Measurements from ENCODE around the gene TXNRD2. TPM values are rescaled to one million over a fixed set of nuclear protein-coding genes. Genes with fewer than 3 reads are reported as not detected.

Gene TXNRD2
- total RNA-seq, 1 experiment from 2014 or later, result 17.2 TPM

DNA sequence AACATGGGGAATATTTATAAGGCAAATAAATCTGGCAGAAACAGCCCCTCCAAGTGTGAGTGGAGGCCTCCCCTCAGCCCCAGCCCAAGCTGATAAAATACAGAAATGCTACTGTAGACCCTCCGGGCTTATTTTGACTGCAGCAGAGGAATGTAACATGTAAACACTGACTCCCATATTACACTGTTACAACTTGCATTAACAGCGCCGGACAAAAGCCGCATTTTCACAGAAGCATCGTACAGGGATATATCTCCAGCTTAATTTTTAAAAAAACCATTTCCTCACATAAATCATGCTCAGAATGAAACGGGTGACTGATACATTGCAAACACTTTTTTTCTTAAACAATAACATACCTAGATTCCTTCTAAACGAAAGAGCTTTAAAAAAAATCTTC, 36.7 kb downstream of the TXNRD2 start:
- no peaks in the 10 kb centered on the region for H3K36me3 ChIP-seq
- H3K27me3 ChIP-seq, result no peaks in the 10 kb centered on the region
- DNase-seq, result no peak
- no peaks in the 10 kb centered on the region for H3K9me3 ChIP-seq (replicated peaks)
- no peak overlapping the region for H3K4me3 ChIP-seq
- no peak overlapping the region for H3K27ac ChIP-seq
- peaks cover 41% of the 10 kb centered on the region for H3K4me1 ChIP-seq

DNA sequence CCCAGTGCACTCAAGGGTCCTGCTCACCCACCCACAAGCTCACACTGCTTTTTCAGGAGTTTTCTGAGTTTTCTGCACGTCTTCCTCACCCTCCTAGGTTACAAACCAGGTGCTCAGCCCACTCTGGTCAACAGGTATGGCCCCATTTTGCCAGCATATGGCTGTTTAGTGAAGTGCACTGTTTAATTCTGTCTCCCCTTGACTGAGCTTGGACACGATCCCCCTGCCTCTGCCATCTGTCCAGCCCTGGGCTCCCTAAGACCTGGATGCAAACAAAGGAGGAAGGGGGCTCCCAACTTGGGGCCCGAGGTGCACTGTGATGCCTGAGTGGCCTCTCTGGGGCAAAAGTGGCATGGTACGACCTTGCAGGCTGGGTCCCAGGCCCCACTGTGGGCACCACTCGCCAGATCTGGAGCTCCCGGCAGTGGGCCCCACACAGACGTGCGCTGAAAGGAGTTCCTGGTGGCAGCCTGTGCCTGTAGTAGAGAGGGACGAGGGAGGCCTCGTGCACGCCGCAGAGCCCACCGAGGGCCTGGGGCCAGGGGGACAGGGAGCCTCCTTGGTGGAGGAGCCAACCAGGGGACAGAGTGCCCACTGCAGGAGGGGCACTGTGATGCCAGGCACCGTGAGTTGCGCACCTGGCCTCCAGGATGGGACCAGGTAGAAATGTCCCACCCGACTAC, 37.3 kb downstream of the TXNRD2 start:
- no peak overlapping the region for H3K4me3 ChIP-seq
- H3K9me3 ChIP-seq (replicated peaks), result no peaks in the 10 kb centered on the region
- H3K27me3 ChIP-seq, result no peaks in the 10 kb centered on the region
- no peak for DNase-seq
- H3K27ac ChIP-seq, result no peak overlapping the region
- peaks cover 41% of the 10 kb centered on the region for H3K4me1 ChIP-seq
- H3K36me3 ChIP-seq, result no peaks in the 10 kb centered on the region

GRCh38 chr22:19903513-19903912, 38.1 kb downstream of the TXNRD2 start:
- Histone ChIP-seq H3K4me1 (peaks cover 41% of the 10 kb centered on the region), H3K27me3 (no peaks in the 10 kb centered on the region), H3K36me3 (no peaks in the 10 kb centered on the region), H3K4me3 (peak overlapping the region; percentile 28), H3K9me3 (replicated peaks) (no peaks in the 10 kb centered on the region), H3K27ac (peak overlapping the region; percentile 74)
- no peak for DNase-seq

GRCh38 chr22:19903031-19903430, 38.6 kb downstream of the TXNRD2 start:
- peak overlapping the region; percentile 28 for H3K4me3 ChIP-seq
- peak; percentile 90 to 91 for DNase-seq
- no peaks in the 10 kb centered on the region for H3K9me3 ChIP-seq (replicated peaks)
- H3K36me3 ChIP-seq, result no peaks in the 10 kb centered on the region
- H3K27ac ChIP-seq, result peak overlapping the region; percentile 74
- no peaks in the 10 kb centered on the region for H3K27me3 ChIP-seq
- peaks cover 41% of the 10 kb centered on the region for H3K4me1 ChIP-seq

DNA sequence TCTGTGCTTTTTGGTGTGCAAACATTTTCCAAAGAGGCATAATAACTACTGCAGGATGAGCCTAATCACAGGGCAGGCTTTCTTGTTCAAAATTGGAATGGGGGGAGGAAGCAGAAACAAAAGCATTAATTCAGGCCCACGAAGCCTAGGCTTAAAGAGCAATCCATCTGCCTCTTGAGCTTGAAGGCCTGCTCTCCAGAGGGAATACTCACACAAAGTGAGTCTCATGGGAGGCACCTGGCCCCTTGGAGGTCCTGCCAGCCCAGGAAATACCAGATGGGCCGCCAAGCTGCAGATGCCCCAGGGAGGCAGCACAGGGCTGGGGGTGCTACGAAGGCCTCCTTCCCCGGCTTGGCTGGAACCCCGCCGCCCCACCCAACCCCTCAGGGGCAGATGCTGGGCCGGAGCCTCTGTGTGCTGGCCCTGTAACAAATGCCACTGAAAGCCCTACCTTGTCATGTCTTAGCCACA, 39.3 kb downstream of the TXNRD2 start:
- DNase-seq, result peak; percentile 74 to 81
- peak overlapping the region; percentile 28 for H3K4me3 ChIP-seq
- no peaks in the 10 kb centered on the region for H3K36me3 ChIP-seq
- no peaks in the 10 kb centered on the region for H3K9me3 ChIP-seq (replicated peaks)
- H3K27ac ChIP-seq, result peak overlapping the region; percentile 74
- peaks cover 41% of the 10 kb centered on the region for H3K4me1 ChIP-seq
- H3K27me3 ChIP-seq, result no peaks in the 10 kb centered on the region

DNA sequence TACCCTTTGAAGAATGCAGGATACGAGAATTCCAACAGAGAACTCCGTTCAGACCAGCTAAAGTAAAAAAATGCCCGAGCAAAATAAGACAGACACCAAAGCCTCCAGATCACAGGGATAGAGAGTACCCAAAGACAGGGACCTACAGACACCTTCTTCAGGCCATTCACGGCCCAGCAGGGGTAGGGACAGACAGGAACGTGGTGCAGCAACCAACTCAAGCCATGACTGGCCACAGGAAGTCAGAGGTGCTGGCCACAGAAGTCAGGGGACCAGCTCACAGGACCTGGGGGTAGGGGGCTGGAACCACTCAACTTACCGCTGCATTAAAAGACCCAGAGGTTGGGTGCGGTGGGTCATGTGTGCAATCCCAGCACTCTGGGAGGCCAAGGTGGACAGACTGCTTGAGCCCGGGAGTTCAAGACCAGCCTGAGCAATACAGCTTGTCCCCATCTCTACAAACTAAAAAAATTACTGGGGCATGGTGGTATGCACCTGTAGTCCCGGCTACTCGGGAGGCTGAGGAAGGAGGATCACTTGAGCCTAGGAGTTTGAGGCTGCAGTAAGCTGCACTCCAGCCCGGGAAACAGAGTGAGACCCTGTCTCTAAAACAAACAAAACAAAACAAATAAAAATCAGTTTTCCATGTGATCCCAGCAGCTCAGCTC, 39.9 kb downstream of the TXNRD2 start:
- peaks cover 41% of the 10 kb centered on the region for H3K4me1 ChIP-seq
- peak overlapping the region; percentile 74 for H3K27ac ChIP-seq
- no peaks in the 10 kb centered on the region for H3K36me3 ChIP-seq

GRCh38 chr22:19900707-19901436, 40.7 kb downstream of the TXNRD2 start:
- no peaks in the 10 kb centered on the region for H3K36me3 ChIP-seq
- no peak for DNase-seq
- no peak overlapping the region; the same call in 1 of the 2 replicates for H3K27ac ChIP-seq
- H3K4me1 ChIP-seq, result peaks cover 41% of the 10 kb centered on the region
- no peak overlapping the region for H3K4me3 ChIP-seq
- H3K9me3 ChIP-seq (replicated peaks), result no peaks in the 10 kb centered on the region
- no peaks in the 10 kb centered on the region for H3K27me3 ChIP-seq

More for the DNA sequence above, 39.9 kb downstream of the TXNRD2 start:
- no peak for DNase-seq
- peak overlapping the region; percentile 28 for H3K4me3 ChIP-seq
- no peaks in the 10 kb centered on the region for H3K9me3 ChIP-seq (replicated peaks)
- H3K27me3 ChIP-seq, result no peaks in the 10 kb centered on the region

DNA sequence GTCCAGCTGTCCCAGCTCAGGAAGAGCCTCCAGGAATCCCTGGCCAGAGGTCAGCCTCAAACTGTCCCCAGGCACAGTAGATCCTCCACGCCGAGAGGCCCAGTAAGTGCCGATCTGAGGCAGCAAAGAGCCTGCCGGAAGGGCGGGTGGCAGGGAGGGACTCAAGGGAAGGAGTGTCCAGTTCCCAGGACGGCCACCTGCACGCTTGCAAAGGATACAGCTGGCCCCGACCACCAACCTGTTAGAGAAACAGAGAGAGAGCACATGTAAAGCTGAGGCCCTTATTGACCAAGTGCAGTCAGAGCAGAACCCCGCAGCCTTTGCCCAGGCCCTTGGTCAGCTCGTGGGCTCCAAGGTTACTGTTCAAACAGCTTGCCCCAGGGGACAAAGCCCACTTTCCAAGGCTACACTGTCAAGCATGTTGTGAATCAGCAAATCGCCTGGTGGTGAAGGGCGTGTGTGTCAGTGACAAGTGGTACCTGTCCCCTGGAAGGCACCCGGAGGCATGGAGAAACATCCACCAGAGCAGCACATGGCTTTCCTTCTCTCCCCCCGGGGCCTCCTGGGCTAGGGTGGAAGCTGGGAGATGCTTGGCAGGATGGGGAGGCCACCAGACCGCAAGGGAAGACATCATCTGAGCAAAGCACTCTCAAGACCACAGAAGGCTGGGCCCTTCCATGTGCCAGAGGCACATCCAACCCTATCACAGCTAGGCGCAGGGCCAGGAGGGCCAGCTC, 42.6 kb downstream of the TXNRD2 start:
- H3K36me3 ChIP-seq, result no peaks in the 10 kb centered on the region
- no peak overlapping the region for H3K27ac ChIP-seq
- no peaks in the 10 kb centered on the region for H3K27me3 ChIP-seq
- no peaks in the 10 kb centered on the region for H3K9me3 ChIP-seq (replicated peaks)
- DNase-seq, result no peak
- peaks cover 30% of the 10 kb centered on the region for H3K4me1 ChIP-seq
- no peak overlapping the region for H3K4me3 ChIP-seq

DNA sequence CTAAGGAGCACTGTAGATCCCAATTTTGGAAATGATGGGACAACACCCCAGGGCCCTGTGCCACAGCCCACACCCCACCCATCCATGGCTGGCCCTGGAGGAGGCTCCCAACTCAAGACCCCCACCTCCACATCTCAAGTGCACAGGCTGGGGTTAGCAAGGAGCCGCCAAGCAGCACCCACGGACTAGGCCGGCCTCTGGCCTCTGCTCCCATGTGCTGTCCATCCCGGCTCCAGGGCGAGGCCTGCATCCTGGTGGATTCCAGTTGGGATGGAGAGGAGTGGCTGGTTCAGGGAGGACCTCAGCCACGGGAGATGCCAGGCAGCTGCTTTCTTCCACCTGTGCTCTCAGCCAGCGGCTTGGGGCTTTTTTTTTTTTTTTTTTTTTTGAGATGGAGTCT, 43.5 kb downstream of the TXNRD2 start:
- Histone ChIP-seq H3K36me3 (no peaks in the 10 kb centered on the region), H3K27ac (no peak overlapping the region), H3K4me3 (no peak overlapping the region), H3K9me3 (replicated peaks) (no peaks in the 10 kb centered on the region), H3K4me1 (peaks cover 22% of the 10 kb centered on the region), H3K27me3 (no peaks in the 10 kb centered on the region)
- DNase-seq, result no peak

DNA sequence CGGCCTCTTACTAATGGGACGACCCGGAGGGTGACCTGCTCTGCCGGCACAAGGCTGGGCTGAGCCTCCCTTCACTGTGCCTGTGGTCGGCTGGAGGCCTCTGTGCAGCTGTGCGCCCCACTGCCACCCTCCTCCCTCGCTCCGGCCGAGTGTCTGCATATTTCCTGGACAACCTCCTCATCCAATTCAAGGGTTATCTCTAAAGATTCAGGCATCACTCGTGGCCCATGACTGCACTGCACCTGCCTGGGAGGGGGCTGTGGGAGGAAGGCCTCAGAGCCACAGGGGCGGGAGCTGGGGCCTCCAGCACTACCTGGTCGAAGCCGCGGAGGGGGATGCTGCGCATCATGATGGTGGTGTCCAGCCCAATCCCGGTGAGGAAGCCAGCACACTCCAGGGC, 43.9 kb downstream of the TXNRD2 start:
- Histone ChIP-seq H3K27ac (no peak overlapping the region), H3K36me3 (no peaks in the 10 kb centered on the region), H3K27me3 (no peaks in the 10 kb centered on the region), H3K9me3 (replicated peaks) (no peaks in the 10 kb centered on the region), H3K4me1 (peaks cover 23% of the 10 kb centered on the region), H3K4me3 (no peak overlapping the region)
- DNase-seq, result no peak

GRCh38 chr22:19896665-19897355, 44.8 kb downstream of the TXNRD2 start:
- Histone ChIP-seq H3K9me3 (replicated peaks) (no peaks in the 10 kb centered on the region), H3K36me3 (no peaks in the 10 kb centered on the region), H3K27ac (no peak overlapping the region), H3K4me1 (peaks cover 23% of the 10 kb centered on the region), H3K4me3 (no peak overlapping the region), H3K27me3 (no peaks in the 10 kb centered on the region)
- no peak for DNase-seq

DNA sequence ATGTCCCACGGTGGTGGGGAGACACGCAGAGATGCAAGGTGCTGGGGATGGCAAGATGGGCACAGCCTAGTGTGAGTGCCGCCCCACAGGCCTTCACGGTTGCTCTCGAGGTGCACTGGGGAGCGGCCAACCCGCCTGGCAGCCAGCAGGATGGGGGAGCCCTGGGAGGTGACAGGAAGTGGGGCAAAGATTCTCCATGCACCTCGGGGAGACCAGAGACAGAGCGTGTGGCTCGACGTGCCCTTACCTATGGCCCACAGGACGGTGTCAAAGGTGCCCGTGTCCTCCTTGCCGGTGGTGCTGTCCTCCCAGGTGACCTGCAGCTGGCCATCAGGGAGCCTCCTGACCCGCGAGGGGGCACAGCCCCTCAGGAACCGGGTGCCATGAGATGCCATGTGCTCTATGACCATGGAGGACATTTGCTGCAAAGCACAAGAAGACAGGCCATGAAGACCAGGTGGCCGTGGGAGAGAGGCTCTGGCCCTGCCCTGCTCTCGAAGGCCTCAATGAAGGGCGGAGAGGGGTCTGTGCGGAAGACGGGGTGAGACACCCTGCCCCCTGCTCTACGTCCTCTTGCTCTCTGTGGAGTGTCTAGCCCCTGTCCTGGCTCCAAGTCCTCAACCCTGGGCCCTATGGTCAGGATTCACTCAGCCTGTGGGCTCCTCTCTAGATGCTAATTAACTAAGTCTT, 46.3 kb downstream of the TXNRD2 start:
- Histone ChIP-seq H3K27me3 (no peaks in the 10 kb centered on the region), H3K27ac (no peak overlapping the region), H3K4me3 (no peak overlapping the region), H3K4me1 (peaks cover 26% of the 10 kb centered on the region), H3K36me3 (no peaks in the 10 kb centered on the region), H3K9me3 (replicated peaks) (no peaks in the 10 kb centered on the region)
- no peak for DNase-seq

- Histone ChIP-seq H3K27me3 (no peaks in the 10 kb centered on the region), H3K36me3 (no peaks in the 10 kb centered on the region), H3K9me3 (replicated peaks) (no peaks in the 10 kb centered on the region), H3K4me1 (peaks cover 31% of the 10 kb centered on the region), H3K4me3 (no peak overlapping the region), H3K27ac (no peak overlapping the region)
- no peak for DNase-seq
Measured at GRCh38 chr22:19893363-19893762, 48.3 kb downstream of the TXNRD2 start.

GRCh38 chr22:19892925-19893324, 48.7 kb downstream of the TXNRD2 start:
- no peak overlapping the region for H3K4me3 ChIP-seq
- H3K36me3 ChIP-seq, result no peaks in the 10 kb centered on the region
- H3K4me1 ChIP-seq, result peaks cover 34% of the 10 kb centered on the region
- no peaks in the 10 kb centered on the region for H3K27me3 ChIP-seq
- H3K27ac ChIP-seq, result peak overlapping the region; percentile 94
- DNase-seq, result no peak
- no peaks in the 10 kb centered on the region for H3K9me3 ChIP-seq (replicated peaks)

All from SJCRH30 (cell line).